Measurements from ENCODE around the gene CORO6. TPM values are rescaled to one million over a fixed set of nuclear protein-coding genes. Genes with fewer than 3 reads are reported as not detected.

CORO6 gene
- total RNA-seq, 4 donors from 2014 or later, result 2.0 to 39.9 (median 6.5) TPM

GRCh38 chr17:29612094-29612403 lies 10.7 kb downstream of the CORO6 start:
- peaks cover 0 to 19% (median 0%) of the 10 kb centered on the region in 4 donors for H3K27me3 ChIP-seq
- H3K36me3 ChIP-seq, result peaks cover 0 to 4% (median 0%) of the 10 kb centered on the region in 3 donors
- no peak for TF ChIP-seq POLR2A (IDR thresholded peaks at IDR 0.05)
- no peak for TF ChIP-seq CTCF (IDR thresholded peaks at IDR 0.05)
- DNase-seq, result no peak
- H3K4me3 ChIP-seq, result no peak overlapping the region
- H3K4me1 ChIP-seq, result peaks cover 35 to 44% (median 42%) of the 10 kb centered on the region in 3 donors
- H3K27ac ChIP-seq, result no peak overlapping the region
- intact Hi-C loops (cut with DNase I), result loop anchor here (10.0 kb wide), 1 partner anchor 163 kb away; no protein-coding TSS in a partner anchor
- WGBS, 2 donors, result 96% methylated on average over 4 of the region's 12 CpGs; no CpG with 5 or more reads in 1 of the 2 donors
- no peaks in the 10 kb centered on the region for H3K9me3 ChIP-seq

GRCh38 chr17:29611351-29612093 lies 11.2 kb downstream of the CORO6 start:
- 95 to 100% methylated on average over 4 to 7 of the region's 11 CpGs for WGBS, 2 donors
- H3K9me3 ChIP-seq, result no peaks in the 10 kb centered on the region
- H3K27ac ChIP-seq, result no peak overlapping the region
- peaks cover 0 to 4% (median 0%) of the 10 kb centered on the region in 3 donors for H3K36me3 ChIP-seq
- H3K4me3 ChIP-seq, result no peak overlapping the region
- peaks cover 0 to 14% (median 0%) of the 10 kb centered on the region in 4 donors for H3K27me3 ChIP-seq
- TF ChIP-seq POLR2A (IDR thresholded peaks at IDR 0.05) (no peak), CTCF (IDR thresholded peaks at IDR 0.05) (no peak)
- DNase-seq, result no peak
- peaks cover 30 to 39% (median 37%) of the 10 kb centered on the region in 3 donors for H3K4me1 ChIP-seq
- intact Hi-C loops (cut with DNase I), result loop anchor here (10.0 kb wide), 1 partner anchor 163 kb away; no protein-coding TSS in a partner anchor

- H3K4me1 ChIP-seq, result peaks cover 20 to 28% (median 26%) of the 10 kb centered on the region in 3 donors
- WGBS, 2 donors, result 80 to 93% methylated on average over 2 to 3 of the region's 3 CpGs
- peaks cover 0 to 5% (median 0%) of the 10 kb centered on the region in 4 donors for H3K27me3 ChIP-seq
- H3K27ac ChIP-seq, result no peak overlapping the region
- H3K36me3 ChIP-seq, result peaks cover 0 to 4% (median 0%) of the 10 kb centered on the region in 3 donors
- DNase-seq, result no peak
- no peak overlapping the region for H3K4me3 ChIP-seq
- no peaks in the 10 kb centered on the region for H3K9me3 ChIP-seq
- intact Hi-C loops (cut with DNase I), result loop anchor here (10.0 kb wide), 1 partner anchor 164 kb away; no protein-coding TSS in a partner anchor
- TF ChIP-seq CTCF (IDR thresholded peaks at IDR 0.05), result no peak
- no peak for TF ChIP-seq POLR2A (IDR thresholded peaks at IDR 0.05)
Measured at GRCh38 chr17:29610395-29610794, 12.3 kb downstream of the CORO6 start.

- no peak overlapping the region for H3K4me3 ChIP-seq
- no peak for TF ChIP-seq CTCF (IDR thresholded peaks at IDR 0.05)
- no peak for TF ChIP-seq POLR2A (IDR thresholded peaks at IDR 0.05)
- intact Hi-C loops (cut with DNase I), result no loop called here
- DNase-seq, result no peak
- H3K27me3 ChIP-seq, result no peaks in the 10 kb centered on the region
- H3K36me3 ChIP-seq, result peaks cover 0 to 4% (median 0%) of the 10 kb centered on the region in 3 donors
- H3K9me3 ChIP-seq, result no peaks in the 10 kb centered on the region
- peaks cover 6 to 14% (median 12%) of the 10 kb centered on the region in 3 donors for H3K4me1 ChIP-seq
- WGBS, 2 donors, result no CpG with 5 or more reads among the region's 15 CpGs
- no peak overlapping the region for H3K27ac ChIP-seq
Measured at GRCh38 chr17:29608986-29609385, 13.7 kb downstream of the CORO6 start.

GRCh38 chr17:29607557-29608195 lies 15.0 kb downstream of the CORO6 start:
- WGBS, 2 donors, result 88 to 90% methylated on average over 2 of the region's 29 CpGs
- no peaks in the 10 kb centered on the region for H3K27me3 ChIP-seq
- intact Hi-C loops (cut with DNase I), result no loop called here
- no peak overlapping the region for H3K27ac ChIP-seq
- no peak overlapping the region for H3K4me3 ChIP-seq
- no peak for DNase-seq
- H3K4me1 ChIP-seq, result peaks cover 0 to under 1% (median 0%) of the 10 kb centered on the region in 3 donors
- H3K36me3 ChIP-seq, result peaks cover 0 to 4% (median 0%) of the 10 kb centered on the region in 3 donors
- TF ChIP-seq CTCF (IDR thresholded peaks at IDR 0.05) (no peak), POLR2A (IDR thresholded peaks at IDR 0.05) (no peak)
- no peaks in the 10 kb centered on the region for H3K9me3 ChIP-seq
